T-helper 2 cell treated with Interferon-gamma antibody and Interleukin-4, amounts not matched to agents 100 ng/mL and 5 ng/mL, for 36 hours (primary cell): ENCODE results near the gene DIAPH3. TPM values are rescaled to one million over a fixed set of nuclear protein-coding genes. Genes with fewer than 3 reads are reported as not detected.

Experiments
- intact Hi-C: fragments of 100-400 bp; cut with micrococcal nuclease; formaldehyde crosslinking; loops from one replicate; pipeline ENCODE4 v1.15.1; 2023
- total RNA-seq: library from RNA; stranded (reverse); gene quantifications from 2 replicates; pipeline ENCODE4 v1.2.3, GENCODE V29; 2022

Gene DIAPH3
- total RNA-seq, 1 donor from 2014 or later, result 24.2 TPM

DNA sequence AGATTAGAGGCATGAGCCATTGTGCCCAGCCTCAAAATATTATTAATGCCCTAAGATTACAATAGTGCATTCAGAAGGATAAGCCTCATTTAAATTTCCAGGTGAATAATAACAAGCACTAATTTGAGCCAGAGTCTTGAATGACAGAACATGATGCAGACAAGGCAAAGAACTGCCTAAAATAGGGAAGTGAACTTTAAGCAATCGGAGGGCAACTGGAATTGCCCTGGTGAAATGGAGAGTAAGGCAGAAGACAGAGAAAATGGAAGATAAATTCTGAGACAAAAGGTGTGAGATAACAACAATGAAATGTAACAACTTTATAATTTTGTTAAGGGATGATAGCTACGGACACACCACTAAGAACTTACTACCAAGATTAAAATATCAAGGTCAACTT lies 199.9 kb downstream of the DIAPH3 start:
- intact Hi-C loops, result no loop called here

DNA sequence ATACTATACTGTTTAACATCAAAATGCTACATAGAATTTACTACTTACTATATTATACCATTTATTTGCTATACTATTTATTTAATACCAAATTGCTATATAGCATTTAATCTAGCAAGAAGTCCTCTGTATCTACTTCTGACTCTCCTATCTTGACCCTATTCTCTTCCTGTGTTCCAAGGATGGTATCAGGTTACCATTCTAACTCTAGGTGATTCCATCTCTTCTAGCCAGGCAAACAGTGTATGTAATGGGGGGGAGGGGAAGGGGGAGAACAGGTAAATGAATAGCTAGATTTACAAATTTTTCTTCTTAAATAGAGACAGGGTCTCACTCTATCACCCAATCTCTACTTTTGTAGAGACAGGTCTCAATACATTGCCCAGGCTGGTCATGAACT lies 200.3 kb downstream of the DIAPH3 start:
- intact Hi-C loops, result no loop called here

DNA sequence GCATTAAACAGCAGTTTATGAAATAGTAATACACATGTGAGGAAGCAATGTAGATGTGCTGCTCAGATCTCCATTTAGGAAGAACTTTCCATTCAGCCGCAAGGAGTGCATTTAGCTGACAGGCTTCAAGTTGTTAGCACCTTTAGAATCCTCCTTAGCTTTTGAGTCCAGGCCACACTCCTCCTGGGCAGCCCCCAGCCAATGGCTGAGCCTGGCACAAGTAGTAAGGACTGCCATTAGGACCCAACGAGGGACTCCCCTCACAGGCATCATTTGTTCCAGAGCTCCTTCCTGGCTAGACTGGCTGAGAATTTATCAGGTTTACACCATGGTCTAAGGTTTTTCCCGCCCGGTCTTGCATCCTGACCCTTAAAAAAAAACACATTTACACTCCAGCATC lies 201.4 kb downstream of the DIAPH3 start:
- intact Hi-C loops, result no loop called here

DNA sequence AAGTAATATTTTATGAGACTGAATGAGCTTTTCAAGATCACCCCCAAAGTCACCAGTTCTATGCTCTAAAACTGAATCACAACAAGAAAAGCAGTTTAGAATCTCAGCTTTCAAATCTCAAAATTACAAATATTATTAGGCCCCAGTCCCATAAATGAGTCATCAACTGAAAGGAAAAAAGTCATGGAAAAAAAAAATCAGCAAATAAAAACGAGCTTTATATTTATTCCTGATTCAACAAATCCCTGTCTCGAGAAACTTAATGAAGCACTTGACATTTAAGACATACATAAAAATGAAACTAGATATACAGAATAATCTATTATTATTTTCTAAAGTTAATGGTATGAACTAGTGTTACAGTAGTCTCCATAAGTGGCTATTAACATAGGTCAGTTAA lies 203.0 kb downstream of the DIAPH3 start:
- intact Hi-C loops, result no loop called here

DNA sequence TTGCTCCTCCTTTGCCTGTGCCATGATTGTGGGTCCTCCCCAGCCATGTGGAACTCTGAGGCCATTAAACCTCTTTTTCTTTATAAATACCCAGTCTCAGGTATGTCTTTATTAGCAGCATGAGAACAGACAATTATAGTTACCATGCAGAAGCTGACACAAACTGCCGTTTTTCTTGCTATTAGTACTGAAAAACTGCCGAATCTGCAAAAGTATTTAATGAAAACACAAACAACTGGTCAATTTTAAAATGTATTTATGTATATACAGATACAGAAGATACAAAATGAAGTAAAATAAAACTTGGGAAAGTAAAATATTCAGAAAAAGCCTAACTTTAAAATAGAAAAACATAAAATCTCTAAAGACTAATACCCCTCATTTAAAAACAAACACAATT lies 206.3 kb downstream of the DIAPH3 start:
- intact Hi-C loops, result no loop called here

DNA sequence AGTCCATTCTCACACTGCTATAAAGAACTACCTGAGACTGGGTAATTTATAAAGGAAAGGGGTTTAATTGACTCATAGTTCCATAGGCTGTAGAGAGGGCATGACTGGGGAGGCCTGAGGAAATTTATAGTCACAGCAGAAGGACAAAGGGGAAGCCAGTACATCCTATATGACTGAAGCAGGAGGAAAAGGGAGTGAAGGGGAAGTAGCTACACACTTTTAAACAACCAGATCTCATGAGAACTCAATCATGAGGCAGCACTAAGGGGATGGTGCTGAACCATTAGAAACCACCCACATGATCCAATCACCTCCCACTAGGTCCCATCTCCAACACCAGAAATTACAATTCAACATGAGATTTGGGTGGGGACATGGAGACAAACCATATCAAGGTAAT lies 209.1 kb downstream of the DIAPH3 start:
- intact Hi-C loops, result no loop called here

DNA sequence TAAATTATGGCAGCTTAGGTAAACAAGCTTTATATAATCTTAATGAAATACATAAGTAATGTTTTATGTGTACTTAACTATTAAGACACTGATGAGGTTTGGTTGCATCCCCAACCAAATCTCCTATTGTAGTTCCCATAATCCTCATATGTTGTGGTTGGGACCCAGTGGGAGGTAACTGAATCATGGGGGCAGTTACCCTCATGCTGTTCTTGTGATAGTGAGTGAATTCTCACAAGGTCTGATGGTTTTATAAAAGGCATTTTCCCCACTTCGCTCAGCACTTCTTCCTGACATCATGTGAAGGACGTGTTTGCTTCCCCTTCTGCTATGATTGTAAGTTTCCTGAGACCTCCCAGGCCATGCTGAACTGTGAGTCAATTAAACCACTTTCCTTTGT lies 212.7 kb downstream of the DIAPH3 start:
- intact Hi-C loops, result no loop called here

DNA sequence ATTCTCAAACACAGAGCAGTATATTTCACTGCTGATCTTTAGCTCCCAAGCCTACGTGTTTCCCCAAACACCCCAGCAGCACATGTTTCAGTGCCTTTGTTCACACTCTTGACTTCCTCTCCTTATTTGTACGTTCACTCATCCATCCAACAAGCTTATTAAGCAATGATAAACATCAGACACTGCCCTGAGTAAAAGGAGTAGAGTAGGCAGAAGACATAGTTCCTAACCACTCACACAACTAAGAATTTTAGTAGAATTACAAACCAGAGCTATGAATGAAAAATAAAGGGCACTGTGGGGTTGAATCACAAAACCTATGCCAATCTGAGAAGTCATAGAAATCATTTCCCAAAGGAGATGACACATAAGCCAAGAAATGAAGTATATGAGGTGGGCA lies 213.5 kb downstream of the DIAPH3 start:
- intact Hi-C loops, result no loop called here

DNA sequence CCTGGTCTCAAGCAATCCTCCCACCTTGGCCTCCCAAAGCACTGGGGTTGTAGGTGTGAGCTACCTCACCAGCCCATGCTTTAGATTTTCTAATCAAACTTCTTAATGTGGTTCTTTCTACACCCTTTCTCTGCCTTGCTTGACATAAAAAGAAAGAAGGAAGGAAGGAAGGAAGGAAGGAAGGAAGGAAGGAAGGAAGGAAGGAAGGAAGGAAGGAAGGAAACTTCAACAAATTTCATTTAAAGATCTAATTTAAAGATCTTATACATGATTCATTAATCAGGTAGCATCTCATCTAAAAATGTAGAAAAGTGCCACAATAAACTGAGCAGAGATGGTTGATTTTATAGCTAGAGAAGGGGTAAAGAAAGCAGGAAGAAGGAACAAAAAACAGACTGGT lies 215.0 kb downstream of the DIAPH3 start:
- intact Hi-C loops, result no loop called here

DNA sequence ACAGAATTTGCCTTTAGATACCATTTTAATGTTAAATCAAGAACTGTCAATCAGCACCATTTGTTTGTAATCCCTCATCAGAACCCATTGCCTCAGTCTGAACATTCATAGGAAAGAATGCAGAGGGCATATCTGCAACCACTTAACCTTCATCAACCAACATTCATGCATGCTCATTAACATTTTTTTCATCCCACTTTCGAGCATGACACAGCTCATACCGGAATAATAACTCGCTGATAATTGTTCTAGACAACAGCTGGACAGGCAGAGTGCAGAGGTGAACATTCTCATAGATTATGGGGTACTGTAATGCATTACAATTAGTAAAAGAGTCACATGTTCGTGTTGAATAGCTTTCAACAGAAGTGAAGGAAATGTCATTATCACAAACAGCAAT lies 216.8 kb downstream of the DIAPH3 start:
- intact Hi-C loops, result no loop called here

DNA sequence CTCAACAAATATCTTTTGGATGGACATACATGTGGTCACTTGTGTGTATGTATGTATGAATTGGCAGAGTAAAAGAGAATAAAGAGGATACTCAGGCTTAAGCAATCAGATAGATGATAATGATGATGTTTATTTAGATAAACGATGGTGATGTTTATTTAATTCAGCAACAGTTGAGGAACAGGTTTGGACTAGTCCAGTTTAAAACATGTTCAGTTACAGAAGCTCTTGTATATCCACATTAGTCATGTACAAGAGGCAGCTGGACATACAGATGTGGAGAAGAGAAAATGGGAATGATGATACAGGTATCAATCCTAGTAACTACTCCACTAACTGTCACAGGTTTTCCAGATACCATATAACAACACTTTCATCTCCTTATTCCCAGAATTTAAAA lies 232.1 kb downstream of the DIAPH3 start:
- intact Hi-C loops, result no loop called here

DNA sequence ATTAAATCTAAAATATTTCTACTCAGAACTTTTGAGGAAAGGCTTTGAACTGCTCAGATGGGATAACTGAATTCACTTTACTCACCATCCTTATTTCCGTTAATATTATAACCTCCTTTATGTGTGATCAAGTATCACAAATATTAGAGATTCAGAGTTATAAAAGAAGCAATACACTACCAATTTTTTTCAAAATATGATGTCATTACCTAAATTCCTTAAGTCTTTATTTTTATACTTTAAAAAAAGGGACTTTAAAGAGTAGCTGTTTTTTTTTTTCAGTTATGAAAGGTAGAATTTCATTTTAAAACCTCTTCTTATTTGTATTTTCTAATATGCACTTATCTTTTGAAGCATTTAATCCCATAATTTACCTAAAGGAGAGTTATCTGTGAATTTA lies 239.5 kb downstream of the DIAPH3 start:
- intact Hi-C loops, result no loop called here

DNA sequence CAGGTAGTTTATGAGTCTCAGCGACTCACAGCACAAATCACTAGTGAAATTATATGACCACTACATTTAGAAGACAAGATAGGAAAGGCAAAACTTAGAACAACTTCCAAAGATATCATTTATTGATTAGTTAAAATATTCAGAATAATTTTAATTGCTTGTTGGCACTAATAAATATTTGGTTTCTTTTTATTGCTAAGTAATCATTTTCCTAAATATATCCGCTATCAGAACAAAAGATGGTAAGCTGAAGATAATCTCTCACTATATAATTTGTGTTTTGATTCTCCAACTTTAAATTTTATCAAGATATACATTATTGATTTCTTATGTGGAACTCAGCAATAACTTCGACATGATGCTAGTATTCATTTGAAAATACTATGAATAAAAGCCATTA lies 248.5 kb downstream of the DIAPH3 start:
- intact Hi-C loops, result no loop called here

DNA sequence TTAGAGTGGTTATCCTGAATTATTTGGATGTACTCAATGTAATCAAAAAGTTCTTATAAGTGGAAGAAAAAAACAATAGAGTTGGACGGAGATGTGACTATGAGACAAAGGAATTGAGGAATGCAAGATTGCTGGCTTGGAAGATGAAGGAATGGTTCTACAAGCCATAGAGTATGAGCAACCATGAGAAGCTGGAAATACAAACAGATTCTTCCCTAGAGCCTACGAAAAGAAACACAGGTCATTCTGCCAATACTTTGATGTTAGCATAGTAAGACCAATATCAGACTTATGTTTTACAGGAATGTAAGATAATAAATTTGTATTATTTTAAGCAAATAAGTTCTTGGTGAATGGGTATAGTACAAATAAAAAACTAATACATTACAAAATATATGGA lies 249.2 kb downstream of the DIAPH3 start:
- intact Hi-C loops, result no loop called here

DNA sequence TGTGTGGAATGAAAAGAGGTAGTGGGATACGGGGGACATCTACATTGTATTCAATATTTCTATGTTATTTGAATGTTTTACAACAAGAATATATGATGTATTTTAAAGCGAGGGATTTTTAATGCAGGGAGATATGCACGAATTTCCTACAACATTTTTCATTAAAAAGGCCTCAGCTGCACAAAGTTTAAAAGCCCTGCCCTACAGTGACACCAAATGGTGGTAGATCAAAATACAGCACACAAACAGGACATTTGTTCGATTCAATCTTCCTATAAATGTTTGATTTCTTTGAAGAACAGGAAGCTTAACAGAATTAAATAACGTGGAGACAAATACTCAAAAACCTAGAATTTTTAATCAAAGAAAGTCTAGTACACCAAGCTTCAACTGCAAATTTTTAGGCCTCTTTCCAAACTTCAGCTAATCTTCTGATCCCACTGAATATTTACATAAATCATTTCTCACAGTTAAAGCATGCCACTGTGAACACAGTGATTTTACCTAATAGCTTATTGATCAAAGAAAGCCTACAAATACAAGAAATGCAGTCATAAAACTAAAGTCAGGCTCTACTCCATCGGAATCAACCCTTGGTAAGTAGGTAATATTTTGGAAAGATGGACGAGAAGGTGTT lies 257.2 kb downstream of the DIAPH3 start:
- intact Hi-C loops, result loop anchor here (1.0 kb wide), 2 partner anchors 226 to 515 kb away; no protein-coding TSS in a partner anchor

DNA sequence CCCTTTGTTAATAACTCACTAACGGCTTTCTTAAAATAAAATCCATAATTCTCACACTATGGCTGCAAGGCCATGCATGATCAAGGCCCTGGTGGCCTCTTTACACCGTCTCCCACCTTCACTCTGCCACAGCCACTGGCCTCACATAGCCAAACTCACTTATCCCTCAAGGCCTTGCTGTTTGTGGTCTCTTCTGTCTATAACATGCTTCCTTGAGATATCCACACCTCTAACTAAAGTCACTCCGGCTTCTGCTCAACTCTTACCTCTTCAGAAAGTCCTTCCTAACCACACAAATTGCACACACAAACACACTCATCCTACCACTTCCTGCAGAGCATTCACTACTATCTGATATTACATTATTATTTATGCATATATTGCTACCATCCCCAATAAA lies 262.5 kb downstream of the DIAPH3 start:
- intact Hi-C loops, result no loop called here

DNA sequence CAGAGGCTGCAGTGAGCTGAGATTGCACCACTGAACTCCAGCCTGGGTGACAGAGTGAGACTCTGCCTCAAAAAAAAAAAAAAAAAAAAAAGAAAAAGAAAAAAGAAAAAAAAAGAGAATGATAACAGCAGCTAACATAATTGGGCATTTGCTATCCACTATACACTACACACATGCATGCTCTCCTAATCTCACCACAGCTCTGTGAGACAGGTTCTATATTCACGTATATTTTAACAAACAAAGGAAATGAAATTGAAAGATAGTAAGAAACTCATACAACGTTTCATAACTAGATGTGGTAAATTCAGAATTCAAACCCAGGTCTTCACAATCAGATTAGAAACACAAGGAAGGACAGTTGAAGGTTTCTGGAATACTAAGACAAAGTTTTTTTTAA lies 265.7 kb downstream of the DIAPH3 start:
- intact Hi-C loops, result no loop called here

DNA sequence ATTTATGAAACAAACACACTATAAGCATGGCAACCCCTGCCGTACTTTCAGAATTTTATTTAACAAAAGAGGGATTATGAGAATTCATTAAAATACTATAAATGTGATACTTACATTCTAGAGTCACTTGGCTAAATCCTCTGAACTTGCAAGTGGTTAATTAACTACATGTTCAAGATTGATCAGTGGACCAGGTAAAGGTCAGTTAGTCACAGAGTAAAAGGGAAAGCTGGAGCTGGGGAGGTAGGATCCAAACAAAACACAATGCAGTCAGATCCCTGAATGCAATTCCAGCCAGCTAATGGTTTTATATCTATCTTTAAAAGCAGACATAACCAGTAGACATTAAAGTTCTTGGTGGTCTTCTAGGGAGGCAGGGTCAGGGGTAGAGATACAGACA lies 270.5 kb downstream of the DIAPH3 start:
- intact Hi-C loops, result no loop called here

DNA sequence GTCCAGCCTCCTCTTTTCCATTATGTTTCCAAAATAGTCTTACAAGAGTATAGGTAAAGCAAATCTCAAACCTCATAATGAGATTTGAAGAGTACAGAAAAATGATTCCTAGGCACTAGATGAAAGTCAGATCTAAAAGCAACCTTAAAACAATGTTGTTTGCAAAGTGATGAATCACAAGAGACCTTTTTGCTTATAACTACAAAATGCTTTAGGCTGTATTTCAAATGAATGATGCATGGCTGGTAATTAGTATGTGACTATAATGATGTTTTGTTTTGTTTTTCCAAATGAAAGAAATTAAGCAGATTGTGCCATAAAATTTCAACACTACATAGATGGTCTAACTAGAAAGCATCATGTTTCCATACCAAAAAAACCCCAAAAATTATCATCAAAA lies 272.7 kb downstream of the DIAPH3 start:
- intact Hi-C loops, result no loop called here

DNA sequence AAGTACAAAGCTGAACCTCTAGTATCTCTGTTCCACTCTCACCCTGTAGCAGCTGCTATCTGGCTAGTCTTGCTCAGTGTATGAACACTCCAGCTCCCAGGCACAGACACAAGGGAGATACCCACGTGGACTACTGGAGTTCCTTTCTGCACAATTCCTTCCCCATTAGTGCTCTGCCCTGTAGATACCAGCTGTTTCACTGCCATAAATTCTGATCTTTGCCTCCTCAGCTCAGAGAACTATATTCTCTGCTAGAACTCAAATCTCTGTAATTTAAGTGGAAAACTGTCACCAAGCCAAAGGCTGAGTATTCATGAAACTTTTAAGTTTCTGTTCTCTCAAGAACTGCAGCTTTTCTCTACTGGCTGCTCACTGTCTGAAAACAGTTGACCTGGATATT lies 273.7 kb downstream of the DIAPH3 start:
- intact Hi-C loops, result no loop called here

DNA sequence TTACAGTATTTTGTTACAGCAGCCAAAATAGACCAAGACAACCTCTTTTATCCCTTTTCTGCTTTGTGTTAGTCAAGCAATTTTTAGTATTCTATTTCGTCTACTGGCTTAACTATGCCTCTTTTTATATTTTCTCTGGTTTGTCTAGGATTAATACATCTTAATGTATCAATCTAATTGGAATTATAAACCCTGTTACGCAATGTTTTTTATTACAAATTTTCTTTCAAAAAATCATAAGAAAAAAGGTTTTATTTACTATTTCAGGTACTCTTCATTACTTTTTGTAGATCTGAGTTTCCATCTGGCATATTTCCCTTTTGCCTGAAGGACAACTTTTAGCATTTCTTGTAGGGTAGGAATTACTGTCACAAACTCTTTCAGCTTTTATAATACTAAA lies 275.3 kb downstream of the DIAPH3 start:
- intact Hi-C loops, result no loop called here

DNA sequence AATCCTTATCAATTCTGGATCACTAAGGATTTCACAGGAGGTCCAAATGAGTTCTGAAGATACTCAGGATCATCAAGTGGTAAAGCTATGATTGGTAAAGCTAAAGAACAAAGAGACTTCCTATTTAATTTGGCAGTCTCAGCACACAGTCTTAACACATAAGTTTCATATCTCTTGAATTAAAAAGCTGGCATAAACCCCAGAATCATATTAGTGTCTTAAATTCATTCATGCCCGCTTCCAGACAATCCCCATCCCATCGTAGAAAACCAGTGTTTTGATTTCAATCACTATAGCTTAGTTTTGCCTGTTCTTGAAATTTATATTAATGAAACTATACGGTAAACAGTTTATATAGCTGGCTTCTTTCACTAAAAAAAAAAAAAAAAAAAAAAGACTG lies 278.7 kb downstream of the DIAPH3 start:
- intact Hi-C loops, result no loop called here

DNA sequence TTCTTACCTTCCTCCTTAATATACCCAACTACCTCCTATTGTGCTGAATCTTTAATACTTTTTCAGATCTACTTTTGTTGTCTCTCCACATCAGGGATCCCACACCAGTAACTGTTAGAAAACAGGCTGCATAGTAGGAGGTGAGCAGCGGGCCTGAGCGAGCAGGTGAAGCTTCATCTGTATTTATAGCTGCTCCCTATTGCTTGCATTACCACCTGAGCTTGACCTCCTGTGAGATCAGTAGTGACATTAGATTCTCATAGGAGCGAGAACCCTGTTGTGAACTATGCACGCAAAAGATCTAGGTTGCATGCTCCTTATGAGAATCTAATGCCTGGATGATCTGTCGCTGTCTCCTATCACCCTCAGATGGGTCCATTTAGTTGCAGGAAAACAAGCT lies 279.8 kb downstream of the DIAPH3 start:
- intact Hi-C loops, result no loop called here

DNA sequence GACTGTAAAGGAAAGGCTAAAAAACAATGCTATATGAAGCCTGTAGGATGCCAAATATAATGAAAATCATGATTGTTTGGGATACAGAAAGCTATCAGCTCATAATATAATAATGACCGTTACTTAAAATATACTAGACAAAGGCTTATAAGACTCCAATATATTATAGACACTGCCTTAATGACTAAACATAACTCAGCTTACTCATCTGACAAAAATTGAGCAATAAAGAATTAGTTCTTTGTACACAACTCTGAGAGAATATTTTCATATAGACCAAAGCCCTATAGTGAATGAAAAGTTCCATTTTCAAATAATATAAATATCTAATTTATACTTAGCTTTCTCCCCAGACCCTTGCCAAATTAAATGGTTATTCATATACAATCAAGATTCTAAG lies 283.3 kb downstream of the DIAPH3 start:
- intact Hi-C loops, result no loop called here
